HUES48 (cell line): ENCODE data around the gene PLA2G10.
"Not testable (repeated sequence)": the region's sequence is repeated elsewhere in the genome, so short reads cannot be mapped to it uniquely, and the experiment has no call there.

Experiments
- H3K27ac ChIP-seq: one replicate; pipeline ENCODE4 v1.7.0; 2013; ENCODE audit warnings: low read depth, low read length, inconsistent platforms
- H3K27me3 ChIP-seq: 2 replicates; pipeline ENCODE4 v1.6.1; 2013; ENCODE audit warnings: mild to moderate bottlenecking, low read length; ENCODE audit not compliant: control insufficient read depth, insufficient read depth
- H3K36me3 ChIP-seq: 2 replicates; pipeline ENCODE4 v1.6.1; 2013; ENCODE audit warnings: low read length; ENCODE audit not compliant: control insufficient read depth, insufficient read depth
- H3K4me1 ChIP-seq: 2 replicates; pipeline ENCODE4 v1.6.1; 2013; ENCODE audit warnings: mild to moderate bottlenecking, low read length; ENCODE audit not compliant: control insufficient read depth, insufficient read depth
- H3K4me3 ChIP-seq: 2 replicates; pipeline ENCODE4 v1.5.1; 2013; ENCODE audit warnings: mild to moderate bottlenecking, low read depth, low read length
- H3K9ac ChIP-seq: 2 replicates; pipeline ENCODE4 v1.6.1; 2013; ENCODE audit warnings: mild to moderate bottlenecking, low read depth, low read length, moderate library complexity
- H3K9me3 ChIP-seq: 2 replicates; pipeline ENCODE4 v1.6.1; 2013; ENCODE audit warnings: low read length; ENCODE audit not compliant: control insufficient read depth, insufficient read depth

The PLA2G10 gene

DNA sequence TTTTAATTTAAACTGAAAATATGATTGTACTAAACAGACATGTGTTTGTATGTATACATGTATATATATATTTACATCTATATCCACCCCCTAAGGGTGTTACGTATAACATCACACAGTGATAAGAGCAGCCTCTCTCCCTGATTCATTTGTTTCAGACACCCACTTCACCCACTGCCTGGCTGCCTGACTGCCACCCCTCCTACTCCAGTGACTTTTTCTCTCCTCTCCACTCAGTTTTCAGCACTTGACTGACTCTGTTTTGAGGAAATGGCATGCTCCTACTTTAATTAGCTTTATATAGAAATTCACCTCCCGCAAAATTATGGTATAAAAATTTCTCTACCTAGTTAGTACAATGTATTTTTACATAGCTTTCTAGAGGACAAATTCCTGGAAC is 41.4 kb downstream of the PLA2G10 start:
- Histone ChIP-seq H3K9me3 (no peaks in the 10 kb centered on the region), H3K4me3 (no peak overlapping the region), H3K4me1 (no peaks in the 10 kb centered on the region), H3K36me3 (peaks cover 84% of the 10 kb centered on the region), H3K27me3 (no peaks in the 10 kb centered on the region), H3K9ac (no peak overlapping the region), H3K27ac (no peak overlapping the region)

DNA sequence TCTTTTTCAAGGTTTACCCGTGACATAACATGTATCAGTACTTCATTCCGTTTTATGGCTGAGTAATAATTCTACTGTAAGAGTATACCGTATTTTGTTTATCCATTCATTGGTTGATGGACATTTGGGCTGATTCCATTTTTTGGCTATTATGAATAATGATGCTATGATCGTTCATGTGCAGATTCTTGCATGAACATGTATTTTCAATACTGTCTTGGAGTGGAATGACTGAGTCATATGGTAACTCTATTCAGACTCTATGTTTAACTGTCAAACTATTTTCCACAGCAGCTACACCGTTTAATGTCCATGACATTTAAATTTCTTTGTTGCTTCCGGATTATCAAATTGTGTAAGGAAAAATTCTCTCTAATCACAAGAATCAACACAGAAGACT is 43.5 kb downstream of the PLA2G10 start:
- H3K36me3 ChIP-seq, result peaks cover 84% of the 10 kb centered on the region
- H3K9ac ChIP-seq, result no peak overlapping the region
- no peaks in the 10 kb centered on the region for H3K9me3 ChIP-seq
- H3K4me1 ChIP-seq, result no peaks in the 10 kb centered on the region
- H3K4me3 ChIP-seq, result no peak overlapping the region
- no peaks in the 10 kb centered on the region for H3K27me3 ChIP-seq
- no peak overlapping the region for H3K27ac ChIP-seq

DNA sequence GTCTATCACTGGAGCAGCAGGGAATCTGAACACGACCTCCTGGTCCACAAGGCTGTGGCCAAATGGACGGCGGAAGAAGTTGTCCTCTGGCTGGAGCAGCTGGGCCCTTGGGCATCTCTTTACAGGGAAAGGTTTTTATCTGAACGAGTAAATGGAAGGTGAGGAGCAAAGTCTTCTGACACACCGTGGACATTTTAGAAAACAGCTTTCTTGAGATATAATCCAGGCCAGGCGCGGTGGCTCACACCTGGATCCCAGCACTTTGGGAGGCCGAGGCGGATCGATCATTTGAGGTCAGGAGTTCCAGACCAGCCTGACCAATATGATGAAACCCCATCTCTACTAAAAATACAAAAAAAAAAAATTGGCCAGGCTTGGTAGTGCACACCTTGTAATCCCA is 44.3 kb downstream of the PLA2G10 start:
- H3K9me3 ChIP-seq, result no peaks in the 10 kb centered on the region
- H3K36me3 ChIP-seq, result peaks cover 85% of the 10 kb centered on the region
- no peaks in the 10 kb centered on the region for H3K4me1 ChIP-seq
- H3K4me3 ChIP-seq, result no peak overlapping the region
- H3K27ac ChIP-seq, result no peak overlapping the region
- H3K9ac ChIP-seq, result no peak overlapping the region
- H3K27me3 ChIP-seq, result no peaks in the 10 kb centered on the region

DNA sequence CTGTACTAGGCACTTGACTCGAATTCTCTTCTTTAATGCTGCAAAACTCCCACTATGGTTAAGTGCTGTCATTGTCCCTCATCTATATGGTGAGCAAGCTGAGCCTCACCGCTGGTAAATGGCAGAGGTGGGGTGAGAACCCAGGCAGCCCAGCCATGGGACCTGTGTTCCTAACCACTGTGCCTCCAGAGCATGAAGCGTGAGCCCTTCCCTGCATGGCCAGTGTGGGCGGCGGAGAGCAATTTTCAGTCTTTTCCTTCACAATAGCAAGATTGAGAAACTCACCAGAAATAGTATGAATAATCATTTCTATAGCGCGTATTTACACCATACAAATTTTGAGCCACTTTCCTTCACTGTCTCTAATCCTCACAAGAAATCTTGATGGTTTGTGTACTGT is 52.2 kb downstream of the PLA2G10 start:
- no peak overlapping the region for H3K27ac ChIP-seq
- peaks cover 55% of the 10 kb centered on the region for H3K36me3 ChIP-seq
- H3K27me3 ChIP-seq, result no peaks in the 10 kb centered on the region
- no peak overlapping the region for H3K4me3 ChIP-seq
- no peak overlapping the region for H3K9ac ChIP-seq
- H3K9me3 ChIP-seq, result no peaks in the 10 kb centered on the region
- H3K4me1 ChIP-seq, result peaks cover 17% of the 10 kb centered on the region

DNA sequence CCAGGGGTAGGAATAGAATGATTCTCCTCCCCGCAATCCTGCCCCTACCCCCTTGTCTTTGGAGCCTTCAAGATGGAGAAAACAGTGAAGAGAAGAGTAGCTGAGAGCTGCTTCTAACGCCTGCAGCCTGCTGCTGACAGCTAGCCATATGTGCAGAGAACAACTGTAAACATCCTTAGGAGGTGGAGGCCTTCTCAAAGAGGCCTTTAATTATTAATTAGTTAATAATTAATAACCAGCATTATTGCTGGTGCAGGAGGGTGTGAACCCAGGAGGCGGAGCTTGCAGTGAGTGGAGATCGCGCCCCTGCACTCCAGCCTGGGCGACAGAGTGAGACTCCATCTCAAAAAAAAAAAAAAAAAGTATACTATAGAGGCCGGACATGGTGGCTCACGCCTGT is 52.9 kb downstream of the PLA2G10 start:
- peaks cover 20% of the 10 kb centered on the region for H3K4me1 ChIP-seq
- H3K36me3 ChIP-seq, result peaks cover 49% of the 10 kb centered on the region
- H3K9me3 ChIP-seq, result no peaks in the 10 kb centered on the region
- H3K9ac ChIP-seq, result no peak overlapping the region
- no peaks in the 10 kb centered on the region for H3K27me3 ChIP-seq
- peak overlapping the region; percentile 33 for H3K27ac ChIP-seq
- no peak overlapping the region for H3K4me3 ChIP-seq

DNA sequence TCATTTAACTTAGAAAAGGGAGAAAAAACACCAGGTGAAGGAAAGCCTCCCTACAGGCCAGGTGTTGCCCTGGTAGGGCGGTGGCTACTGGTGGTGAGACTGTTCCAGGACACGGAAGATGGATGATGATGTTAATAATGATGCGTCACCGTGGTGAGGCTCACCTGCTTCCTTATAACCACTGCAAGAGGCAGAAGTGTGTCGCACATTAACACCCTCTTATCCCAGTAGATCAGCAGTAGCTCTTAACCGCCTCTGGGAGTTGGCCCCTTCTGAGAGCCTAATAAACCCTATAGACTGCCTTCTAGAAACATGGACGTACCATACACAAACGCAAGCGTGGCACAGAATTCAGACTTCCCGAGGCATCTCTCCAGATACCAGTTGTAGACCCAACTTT is 53.6 kb downstream of the PLA2G10 start:
- no peak overlapping the region for H3K4me3 ChIP-seq
- H3K36me3 ChIP-seq, result peaks cover 42% of the 10 kb centered on the region
- H3K27ac ChIP-seq, result peak overlapping the region; percentile 33

DNA sequence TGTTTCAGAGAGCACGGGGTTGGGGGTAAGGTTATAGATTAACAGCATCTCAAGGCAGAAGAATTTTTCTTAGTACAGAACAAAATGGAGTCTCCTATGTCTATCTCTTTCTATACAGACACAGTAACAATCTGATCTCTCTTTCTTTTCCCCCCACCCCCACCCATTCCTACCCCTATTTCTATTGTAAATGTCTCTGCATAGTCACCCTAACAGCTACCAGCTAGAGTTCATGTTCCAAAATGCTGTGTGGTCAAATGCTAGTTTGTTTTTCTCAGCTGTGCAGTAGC is 57.2 kb downstream of the PLA2G10 start:
- H3K27me3 ChIP-seq, H3K9me3 ChIP-seq: not testable (repeated sequence)
- H3K9ac ChIP-seq, result peak overlapping the region; percentile 44
- H3K36me3 ChIP-seq, result peaks cover 32% of the 10 kb centered on the region
- H3K27ac ChIP-seq, result peak overlapping the region; percentile 99
- H3K4me1 ChIP-seq, result peaks cover 38% of the 10 kb centered on the region
- peak overlapping the region; percentile 50 for H3K4me3 ChIP-seq

More for the DNA sequence above, 53.6 kb downstream of the PLA2G10 start:
- Histone ChIP-seq H3K9me3 (no peaks in the 10 kb centered on the region), H3K27me3 (no peaks in the 10 kb centered on the region), H3K9ac (no peak overlapping the region), H3K4me1 (peaks cover 25% of the 10 kb centered on the region)

DNA sequence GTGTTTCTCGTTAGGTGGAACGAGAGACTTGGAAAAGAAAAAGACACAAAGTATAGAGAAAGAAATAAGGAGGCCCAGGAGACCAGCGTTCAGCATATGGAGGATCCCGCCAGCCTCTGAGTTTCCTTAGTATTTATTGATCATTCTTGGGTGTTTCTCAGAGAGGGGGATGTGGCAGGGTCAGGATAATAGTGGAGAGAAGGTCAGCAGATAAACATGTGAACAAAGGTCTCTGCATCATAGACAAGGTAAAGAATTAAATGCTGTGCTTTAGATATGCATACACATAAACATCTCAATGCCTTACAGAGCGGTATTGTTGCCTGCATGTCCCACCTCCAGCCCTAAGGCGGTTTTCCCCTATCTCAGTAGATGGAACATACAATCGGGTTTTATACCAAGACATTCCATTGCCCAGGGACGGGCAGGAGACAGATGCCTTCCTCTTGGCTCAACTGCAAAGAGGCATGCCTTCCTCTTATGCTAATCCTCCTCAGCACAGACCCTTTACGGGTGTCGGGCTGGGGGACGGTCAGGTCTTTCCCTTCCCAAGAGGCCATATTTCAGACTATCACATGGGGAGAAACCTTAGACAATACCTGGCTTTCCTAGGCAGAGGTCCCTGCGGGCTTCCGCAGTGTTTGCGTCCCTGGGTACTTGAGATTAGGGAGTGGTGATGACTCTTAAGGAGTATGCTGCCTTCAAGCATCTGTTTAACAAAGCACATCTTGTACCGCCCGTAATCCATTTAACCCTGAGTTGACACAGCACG is 57.7 kb downstream of the PLA2G10 start:
- Histone ChIP-seq H3K36me3 (peaks cover 32% of the 10 kb centered on the region), H3K9ac (peak overlapping the region; percentile 83), H3K27ac (peak overlapping the region; percentile 99), H3K4me1 (peaks cover 39% of the 10 kb centered on the region), H3K4me3 (peak overlapping the region; percentile 91)
- H3K9me3 ChIP-seq, H3K27me3 ChIP-seq: not testable (repeated sequence)

DNA sequence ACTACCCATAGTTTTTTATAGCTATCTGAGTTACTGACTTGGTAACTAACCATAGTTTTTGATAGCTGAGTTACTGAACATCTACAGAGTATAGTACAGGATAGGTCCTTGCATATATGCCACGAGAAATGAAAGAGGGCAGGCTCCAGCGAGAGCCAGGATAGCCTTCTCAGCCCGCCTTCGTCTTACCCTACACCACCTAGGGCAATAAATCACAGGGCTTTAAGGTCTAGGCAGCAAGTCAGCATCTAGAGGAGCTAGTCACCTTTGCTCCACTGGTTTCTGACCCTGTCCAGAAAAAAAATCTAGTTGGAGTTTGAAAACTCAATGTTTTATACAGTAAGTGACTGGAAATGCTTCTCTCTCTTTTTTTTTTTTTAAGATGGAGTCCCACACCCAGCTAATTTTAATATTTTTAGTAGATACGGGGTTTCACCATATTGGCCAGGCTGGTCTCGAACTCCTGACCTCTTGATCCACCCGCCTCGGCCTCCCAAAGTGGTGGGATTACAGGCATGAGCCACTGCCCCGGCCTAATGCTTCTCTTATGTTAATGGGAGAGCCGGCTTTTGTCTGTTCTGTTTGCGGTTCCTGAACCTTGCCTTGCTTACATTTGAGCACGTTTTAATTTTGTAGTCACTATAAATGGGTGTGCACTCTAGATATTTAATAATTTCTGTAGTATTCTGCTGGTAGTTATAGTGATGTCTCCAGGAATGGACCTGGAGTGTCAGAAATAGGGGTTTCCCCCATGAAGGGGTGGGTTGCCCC is 58.5 kb downstream of the PLA2G10 start:
- H3K36me3 ChIP-seq, result peaks cover 32% of the 10 kb centered on the region
- no peaks in the 10 kb centered on the region for H3K9me3 ChIP-seq
- peaks cover 39% of the 10 kb centered on the region for H3K4me1 ChIP-seq
- peak overlapping the region; percentile 91 for H3K4me3 ChIP-seq
- peak overlapping the region; percentile 83 for H3K9ac ChIP-seq
- peak overlapping the region; percentile 99 for H3K27ac ChIP-seq
- no peaks in the 10 kb centered on the region for H3K27me3 ChIP-seq

DNA sequence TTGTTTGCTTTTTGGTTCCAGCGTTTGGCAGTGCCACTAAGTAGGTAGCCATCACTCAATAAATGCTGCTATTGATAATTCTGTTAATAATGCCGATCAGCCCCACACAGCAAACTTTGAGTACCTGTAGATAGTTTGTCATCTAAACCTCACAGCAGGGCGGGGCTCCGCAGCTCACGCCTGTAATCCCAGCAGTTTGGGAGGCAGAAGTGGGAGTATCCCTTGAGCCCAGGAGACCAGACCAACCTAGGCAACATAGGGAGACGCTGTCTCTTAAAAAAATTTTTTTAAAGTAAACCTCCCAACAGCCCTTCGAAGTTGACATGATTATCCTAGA is 59.8 kb downstream of the PLA2G10 start:
- Histone ChIP-seq H3K9ac (peak overlapping the region; percentile 43; the same call in 1 of the 2 replicates), H3K36me3 (peaks cover 24% of the 10 kb centered on the region)

More for the DNA sequence above, 59.8 kb downstream of the PLA2G10 start:
- no peaks in the 10 kb centered on the region for H3K27me3 ChIP-seq
- peaks cover 43% of the 10 kb centered on the region for H3K4me1 ChIP-seq
- peak overlapping the region; percentile 91 for H3K4me3 ChIP-seq
- peak overlapping the region; percentile 99 for H3K27ac ChIP-seq
- no peaks in the 10 kb centered on the region for H3K9me3 ChIP-seq
